Muscle layer of colon (tissue), 2 donors: ENCODE measurements around the gene ZDHHC24.

Experiments
- H3K27ac ChIP-seq: one replicate; pipeline ENCODE4 v1.7.0; 2013; ENCODE audit warnings: low read depth, mild to moderate bottlenecking, low read length, moderate library complexity
- H3K27me3 ChIP-seq, 2 donors: one replicate each; pipeline ENCODE4 v1.7.0; 2013; ENCODE audit warnings: low read length in 2 of 2, mild to moderate bottlenecking in 2 of 2; ENCODE audit not compliant: insufficient read depth in 2 of 2, control insufficient read depth in 1 of 2
- H3K36me3 ChIP-seq: one replicate; pipeline ENCODE4 v1.7.0; 2013; ENCODE audit warnings: mild to moderate bottlenecking, low read length; ENCODE audit not compliant: insufficient read depth
- H3K4me1 ChIP-seq: one replicate; pipeline ENCODE4 v1.7.0; 2013; ENCODE audit warnings: mild to moderate bottlenecking, low read length; ENCODE audit not compliant: insufficient read depth
- H3K4me3 ChIP-seq, 2 donors: one replicate each; pipeline ENCODE4 v1.7.0; 2013; ENCODE audit warnings: low read length in 2 of 2, low read depth in 1 of 2, mild to moderate bottlenecking in 1 of 2, moderate library complexity in 1 of 2
- H3K9ac ChIP-seq: one replicate; pipeline ENCODE4 v1.7.0; 2013; ENCODE audit warnings: low read length
- H3K9me3 ChIP-seq: one replicate; pipeline ENCODE4 v1.7.0; 2013; ENCODE audit warnings: mild to moderate bottlenecking, low read length
- donor health status: abdominal sarcoma.
- donor health status: Adenocarcinoma of cecum.

ZDHHC24 gene

GRCh38 chr11:66475349-66476172 is 70.3 kb downstream of the ZDHHC24 start:
- Histone ChIP-seq H3K27ac (no peak overlapping the region), H3K4me3 (no peak overlapping the region), H3K9me3 (no peaks in the 10 kb centered on the region), H3K4me1 (peaks cover 11% of the 10 kb centered on the region), H3K9ac (no peak overlapping the region), H3K27me3 (no peaks in the 10 kb centered on the region), H3K36me3 (peaks cover 33% of the 10 kb centered on the region)

- no peak overlapping the region for H3K9ac ChIP-seq
- no peak overlapping the region for H3K4me3 ChIP-seq
- peaks cover 4% of the 10 kb centered on the region for H3K4me1 ChIP-seq
- peaks cover 43% of the 10 kb centered on the region for H3K36me3 ChIP-seq
- no peak overlapping the region for H3K27ac ChIP-seq
- H3K9me3 ChIP-seq: no peaks in the 10 kb centered on the region
- H3K27me3 ChIP-seq: no peaks in the 10 kb centered on the region
Measured at GRCh38 chr11:66473608-66474515, 72.0 kb downstream of the ZDHHC24 start.

GRCh38 chr11:66473167-66473566 is 72.7 kb downstream of the ZDHHC24 start:
- H3K4me3 ChIP-seq: no peak overlapping the region
- H3K27ac ChIP-seq: no peak overlapping the region
- H3K9ac ChIP-seq: no peak overlapping the region
- peaks cover 1% of the 10 kb centered on the region for H3K4me1 ChIP-seq
- H3K36me3 ChIP-seq: peaks cover 43% of the 10 kb centered on the region
- no peaks in the 10 kb centered on the region for H3K9me3 ChIP-seq
- H3K27me3 ChIP-seq: no peaks in the 10 kb centered on the region

- Histone ChIP-seq H3K27me3 (no peaks in the 10 kb centered on the region), H3K4me1 (peaks cover 10% of the 10 kb centered on the region), H3K9me3 (no peaks in the 10 kb centered on the region), H3K27ac (no peak overlapping the region), H3K4me3 (no peak overlapping the region), H3K36me3 (peaks cover 43% of the 10 kb centered on the region), H3K9ac (no peak overlapping the region)
Measured at GRCh38 chr11:66472054-66472453, 73.8 kb downstream of the ZDHHC24 start.

GRCh38 chr11:66471142-66471541 is 74.7 kb downstream of the ZDHHC24 start:
- Histone ChIP-seq H3K4me3 (no peak overlapping the region), H3K4me1 (peaks cover 11% of the 10 kb centered on the region), H3K9ac (no peak overlapping the region), H3K36me3 (peaks cover 43% of the 10 kb centered on the region), H3K27me3 (no peaks in the 10 kb centered on the region), H3K27ac (no peak overlapping the region), H3K9me3 (no peaks in the 10 kb centered on the region)
